Liver (tissue), 3 donors: ENCODE results near the gene DUSP16.

Source experiments
- CTCF ChIP-seq: fragments of 150-350 bp; IDR thresholded peaks from 2 replicates; pipeline ENCODE4 v1.5.1; 2017; ENCODE audit warnings: improper control_type of control experiment, low read depth, low read length; ENCODE audit not compliant: missing input control
- JUND ChIP-seq, 2 donors: IDR thresholded peaks; 2 replicates each; pipeline ENCODE4 v1.6.1; 2016; ENCODE audit warnings: antibody characterized with exemption in 2 of 2
- RAD21 ChIP-seq, 2 donors: IDR thresholded peaks; 2 replicates each; pipeline ENCODE4 v1.6.1; 2016; ENCODE audit warnings: antibody characterized with exemption in 2 of 2, mild to moderate bottlenecking in 2 of 2
- TAF1 ChIP-seq: conservative IDR thresholded peaks from 2 replicates; pipeline ENCODE4 v1.6.1; 2016; ENCODE audit warnings: antibody characterized with exemption, mild to moderate bottlenecking
- donor health status: healthy.
- donor health status: healthy.

GRCh38 chr12:12468575-12468974, 94.1 kb downstream of the DUSP16 start:
- TF ChIP-seq RAD21 (IDR thresholded peaks at IDR 0.05) (no peak), CTCF (no peak), JUND (IDR thresholded peaks at IDR 0.05) (no peak), TAF1 (no peak)
